Body of pancreas (tissue), 4 donors: ENCODE results near the gene PRR12.

Experiments
- CTCF ChIP-seq, 7 experiments: fragments of 450-650 bp in 4 of 7; fragments of 200-600 bp in 3 of 7; sonication (generic) in 3 of 7; IDR thresholded peaks; one replicate each; pipeline ENCODE4 v1.5.1; 2016 to 2019; ENCODE audit warnings: antibody characterized with exemption in 7 of 7
- POLR2A ChIP-seq, 3 donors: fragments of 450-650 bp; IDR thresholded peaks; one replicate each; pipeline ENCODE4 v1.6.1; 2016; ENCODE audit warnings: antibody characterized with exemption in 3 of 3, mild to moderate bottlenecking in 2 of 3

- no peak for TF ChIP-seq CTCF (IDR thresholded peaks at IDR 0.05)
- TF ChIP-seq POLR2A (IDR thresholded peaks at IDR 0.05) = no peak
Observed at GRCh38 chr19:49667473-49667872, 76.5 kb downstream of the PRR12 start.
